A549 treated with CpdA at 1 μM for 4 hours (cell line): ENCODE data around the gene MAP9. TPM values are rescaled to one million over a fixed set of nuclear protein-coding genes. Genes with fewer than 3 reads are reported as not detected.

Experiments
- total RNA-seq: library from RNA; stranded (reverse); fragments of 200-300 nt; extraction: Qiagen RNA extraction; gene quantifications from 5 replicates; pipeline ENCODE4 v1.2.3, GENCODE V29; 2022; ENCODE audit warnings: low read depth

Gene MAP9
- 5.0 to 6.6 TPM (median 6.3 TPM) in 5 replicates for total RNA-seq

GRCh38 chr4:155376387-155377268, at the start of gene MAP9:
TSS of gene MAP9 (minus strand) at chr4:155376965. CDS start at chr4:155375850, 1,115 bp downstream.

Other genes starting within 250 kb of the MAP9 start
- gene NPY2R, start 168.3 kb downstream of the MAP9 start, total RNA-seq: 0.03 to 0.08 TPM in 2 of 5 replicates, not detected in the others